Right renal pelvis (tissue), 4 donors: Measurements from ENCODE around the gene ANKRD27. TPM values are rescaled to one million over a fixed set of nuclear protein-coding genes. Genes with fewer than 3 reads are reported as not detected.

Source experiments
- DNase-seq, 4 donors: peaks; one replicate each; pipeline ENCODE4 v3.0.0-alpha.2; 2013; ENCODE audit warnings: low read depth in 4 of 4, low spot score in 3 of 4, missing footprints in 1 of 4
- polyA plus RNA-seq, 4 donors: library from polyadenylated mRNA; unstranded; fragments of 120-200 nt; gene quantifications; one replicate each; pipeline ENCODE4 v1.2.1, GENCODE V29; 2013; ENCODE audit not compliant: insufficient read length in 4 of 4

The ANKRD27 gene
- polyA plus RNA-seq, 4 donors: 19.0 to 23.5 (median 20.6) TPM

- DNase-seq: peak in 3 of 4 donors; percentile 65 to 75 (median 74)
Measured at GRCh38 chr19:32691291-32691951, 16.4 kb upstream of the ANKRD27 start, which contains the start of gene NUDT19. Gene NUDT19 (plus strand): TSS chr19:32691821. CDS start chr19:32691961, 140 bp downstream.

- DNase-seq: no peak
Measured at GRCh38 chr19:32688311-32688710, 13.3 kb upstream of the ANKRD27 start.

GRCh38 chr19:32687681-32688080 is 12.7 kb upstream of the ANKRD27 start:
- DNase-seq: no peak

GRCh38 chr19:32686847-32687475 is 12.0 kb upstream of the ANKRD27 start:
- no peak for DNase-seq

- DNase-seq: no peak
Measured at GRCh38 chr19:32682317-32682716, 7.3 kb upstream of the ANKRD27 start.

GRCh38 chr19:32680986-32681385 is 6.0 kb upstream of the ANKRD27 start:
- no peak for DNase-seq

- DNase-seq: no peak
Measured at GRCh38 chr19:32677657-32678056, 2.7 kb upstream of the ANKRD27 start.

GRCh38 chr19:32676895-32677359 is 1.9 kb upstream of the ANKRD27 start:
- DNase-seq: no peak

- no peak for DNase-seq
Measured at GRCh38 chr19:32676186-32676894, 1.4 kb upstream of the ANKRD27 start.

- no peak for DNase-seq
Measured at GRCh38 chr19:32675720-32676185, 773 bp upstream of the ANKRD27 start, which contains the start of gene RGS9BP. Gene RGS9BP (plus strand): TSS chr19:32675848. CDS start chr19:32676264, 416 bp downstream.

GRCh38 chr19:32674153-32674930 is 638 bp downstream of the ANKRD27 start:
- DNase-seq: no peak

- DNase-seq: no peak
Measured at GRCh38 chr19:32673573-32673972, 1.4 kb downstream of the ANKRD27 start.

GRCh38 chr19:32672841-32673240 is 2.1 kb downstream of the ANKRD27 start:
- DNase-seq: no peak

GRCh38 chr19:32671883-32672593 is 2.9 kb downstream of the ANKRD27 start:
- DNase-seq: no peak

GRCh38 chr19:32669310-32669709 is 5.7 kb downstream of the ANKRD27 start:
- DNase-seq: no peak

- no peak for DNase-seq
Measured at GRCh38 chr19:32666084-32666483, 8.9 kb downstream of the ANKRD27 start.

- no peak for DNase-seq
Measured at GRCh38 chr19:32662186-32662585, 12.8 kb downstream of the ANKRD27 start.

GRCh38 chr19:32661318-32661717 is 13.7 kb downstream of the ANKRD27 start:
- no peak for DNase-seq

GRCh38 chr19:32658527-32658926 is 16.5 kb downstream of the ANKRD27 start:
- DNase-seq: no peak

- DNase-seq: no peak
Measured at GRCh38 chr19:32658075-32658474, 16.9 kb downstream of the ANKRD27 start.
